WTC11 (cell line): ENCODE measurements around the gene EIF4B. TPM values are rescaled to one million over a fixed set of nuclear protein-coding genes. Genes with fewer than 3 reads are reported as not detected.
A peak's percentile ranks its signal among the peaks of the same experiment; 100 is the strongest.

Experiments
- ATAC-seq: fragments of 200-7000 bp; cut with Tn5 transposase; 2 replicates; pipeline ENCODE4 v1.10.0; 2021; ENCODE audit warnings: mild to moderate bottlenecking, moderate library complexity
- CTCF ChIA-PET: fragments of 300-600 bp; sonication (Branson Sonifier 250); formaldehyde crosslinking; loops from one replicate; lab custom pipeline; 2021; ENCODE audit warnings: antibody characterized with exemption; lab: Charles Lee
- POLR2A ChIA-PET: fragments of 350-600 bp; sonication (Branson Sonifier 250); formaldehyde crosslinking; loops from one replicate; lab custom pipeline; 2021; ENCODE audit warnings: antibody characterized with exemption; lab: Charles Lee
- DNase-seq: peaks from one replicate; pipeline ENCODE4 v3.0.0; 2021; ENCODE audit warnings: low spot score
- H3K27ac Mint-ChIP-seq: 2 replicates; pipeline ENCODE4 v1.8.0; 2021; ENCODE audit warnings: mixed read lengths
- H3K27me3 Mint-ChIP-seq: 2 replicates; pipeline ENCODE4 v1.8.0; 2021; ENCODE audit warnings: low read depth, mild to moderate bottlenecking, moderate library complexity, mixed read lengths
- H3K36me3 Mint-ChIP-seq: 2 replicates; pipeline ENCODE4 v1.8.0; 2021; ENCODE audit warnings: mixed read lengths
- H3K4me1 Mint-ChIP-seq: 2 replicates; pipeline ENCODE4 v1.8.0; 2022; ENCODE audit warnings: mixed read lengths
- H3K4me3 Mint-ChIP-seq: 2 replicates; pipeline ENCODE4 v1.8.0; 2021; ENCODE audit warnings: mild to moderate bottlenecking, moderate library complexity, mixed read lengths
- H3K9me3 Mint-ChIP-seq: 2 replicates; pipeline ENCODE4 v1.8.0; 2021; ENCODE audit warnings: mixed read lengths
- ATF1 ChIP-seq: sonication (generic); formaldehyde crosslinking; IDR thresholded peaks from 2 replicates; pipeline ENCODE4 v1.8.1; 2023; ENCODE audit warnings: mild to moderate bottlenecking, moderate library complexity, missing genetic modification reagents
- CREB1 ChIP-seq: sonication (generic); formaldehyde crosslinking; IDR thresholded peaks from 2 replicates; pipeline ENCODE4 v1.8.0; 2023; ENCODE audit warnings: mild to moderate bottlenecking, missing genetic modification reagents
- ESRRA ChIP-seq: sonication (generic); formaldehyde crosslinking; IDR thresholded peaks from 2 replicates; pipeline ENCODE4 v1.8.1; 2022; ENCODE audit warnings: mild to moderate bottlenecking, missing genetic modification reagents, borderline replicate concordance
- ETV6 ChIP-seq: sonication (generic); formaldehyde crosslinking; IDR thresholded peaks from 2 replicates; pipeline ENCODE4 v1.8.1; 2022; ENCODE audit warnings: mild to moderate bottlenecking, missing genetic modification reagents
- FOXJ3 ChIP-seq: sonication (generic); formaldehyde crosslinking; IDR thresholded peaks from 2 replicates; pipeline ENCODE4 v1.9.0; 2021; ENCODE audit warnings: missing genetic modification reagents, mild to moderate bottlenecking, borderline replicate concordance
- FOXK1 ChIP-seq: sonication (generic); formaldehyde crosslinking; IDR thresholded peaks from 2 replicates; pipeline ENCODE4 v1.8.0; 2022; ENCODE audit warnings: mild to moderate bottlenecking, moderate library complexity, missing genetic modification reagents
- KAT7 ChIP-seq: sonication (generic); formaldehyde crosslinking; IDR thresholded peaks from 2 replicates; pipeline ENCODE4 v1.8.1; 2023; ENCODE audit warnings: missing genetic modification reagents, mild to moderate bottlenecking, borderline replicate concordance
- MYBL2 ChIP-seq: sonication (generic); formaldehyde crosslinking; IDR thresholded peaks from 2 replicates; pipeline ENCODE4 v1.8.1; 2023; ENCODE audit warnings: mild to moderate bottlenecking, moderate library complexity, missing genetic modification reagents
- RELA ChIP-seq: sonication (generic); formaldehyde crosslinking; IDR thresholded peaks from 2 replicates; pipeline ENCODE4 v1.8.1; 2022; ENCODE audit warnings: missing genetic modification reagents, mild to moderate bottlenecking, borderline replicate concordance
- ZNF138 ChIP-seq: sonication (generic); formaldehyde crosslinking; conservative IDR thresholded peaks from 2 replicates; pipeline ENCODE4 v1.8.1; 2022; ENCODE audit warnings: mild to moderate bottlenecking, moderate library complexity, missing genetic modification reagents
- ZNF396 ChIP-seq: fragments of 250-450 bp; sonication (Bioruptor Pico); IDR thresholded peaks from 2 replicates; pipeline ENCODE4 v1.8.0; 2021; ENCODE audit warnings: mild to moderate bottlenecking, moderate library complexity, borderline replicate concordance
- total RNA-seq: library from RNA; stranded (reverse); gene quantifications from 3 replicates; pipeline ENCODE4 v1.2.3, GENCODE V29; 2021
- TF ChIP-seq, protein P1 (sequence below): fragments of 250-450 bp; sonication (Bioruptor Pico); IDR thresholded peaks from 2 replicates; pipeline ENCODE4 v2.1.2; 2022; ENCODE audit warnings: mild to moderate bottlenecking, moderate library complexity
- TF ChIP-seq, protein P2 (sequence below): sonication (generic); formaldehyde crosslinking; IDR thresholded peaks from 2 replicates; pipeline ENCODE4 v1.8.1; 2023; ENCODE audit warnings: mild to moderate bottlenecking, missing genetic modification reagents, moderate library complexity
- TF ChIP-seq, protein P3 (sequence below): sonication (generic); formaldehyde crosslinking; IDR thresholded peaks from 2 replicates; pipeline ENCODE4 v1.8.0; 2022; ENCODE audit warnings: mild to moderate bottlenecking, missing genetic modification reagents
- TF ChIP-seq, protein P4 (sequence below): sonication (generic); formaldehyde crosslinking; IDR thresholded peaks from 2 replicates; pipeline ENCODE4 v1.8.1; 2022; ENCODE audit warnings: low read depth, missing genetic modification reagents, borderline replicate concordance
- TF ChIP-seq, protein P5 (sequence below): sonication (generic); formaldehyde crosslinking; IDR thresholded peaks from 2 replicates; pipeline ENCODE4 v1.8.1; 2022; ENCODE audit warnings: missing genetic modification reagents, borderline replicate concordance
- TF ChIP-seq, protein P6 (sequence below): fragments of 200-600 bp; IDR thresholded peaks from 2 replicates; pipeline ENCODE4 v1.8.0; 2022; ENCODE audit warnings: antibody characterized with exemption
- TF ChIP-seq, protein P7 (sequence below): sonication (generic); formaldehyde crosslinking; IDR thresholded peaks from 2 replicates; pipeline ENCODE4 v1.8.0; 2022; ENCODE audit warnings: mild to moderate bottlenecking, missing genetic modification reagents
- TF ChIP-seq, protein P8 (sequence below): fragments of 250-450 bp; sonication (Bioruptor Pico); IDR thresholded peaks from 2 replicates; pipeline ENCODE4 v1.8.0; 2021; ENCODE audit warnings: mild to moderate bottlenecking
- TF ChIP-seq, protein P9 (sequence below): sonication (generic); formaldehyde crosslinking; IDR thresholded peaks from 2 replicates; pipeline ENCODE4 v1.8.1; 2023; ENCODE audit warnings: mild to moderate bottlenecking, moderate library complexity, missing genetic modification reagents

The EIF4B gene
- total RNA-seq, 1 experiment from 2014 or later: 730 TPM

DNA sequence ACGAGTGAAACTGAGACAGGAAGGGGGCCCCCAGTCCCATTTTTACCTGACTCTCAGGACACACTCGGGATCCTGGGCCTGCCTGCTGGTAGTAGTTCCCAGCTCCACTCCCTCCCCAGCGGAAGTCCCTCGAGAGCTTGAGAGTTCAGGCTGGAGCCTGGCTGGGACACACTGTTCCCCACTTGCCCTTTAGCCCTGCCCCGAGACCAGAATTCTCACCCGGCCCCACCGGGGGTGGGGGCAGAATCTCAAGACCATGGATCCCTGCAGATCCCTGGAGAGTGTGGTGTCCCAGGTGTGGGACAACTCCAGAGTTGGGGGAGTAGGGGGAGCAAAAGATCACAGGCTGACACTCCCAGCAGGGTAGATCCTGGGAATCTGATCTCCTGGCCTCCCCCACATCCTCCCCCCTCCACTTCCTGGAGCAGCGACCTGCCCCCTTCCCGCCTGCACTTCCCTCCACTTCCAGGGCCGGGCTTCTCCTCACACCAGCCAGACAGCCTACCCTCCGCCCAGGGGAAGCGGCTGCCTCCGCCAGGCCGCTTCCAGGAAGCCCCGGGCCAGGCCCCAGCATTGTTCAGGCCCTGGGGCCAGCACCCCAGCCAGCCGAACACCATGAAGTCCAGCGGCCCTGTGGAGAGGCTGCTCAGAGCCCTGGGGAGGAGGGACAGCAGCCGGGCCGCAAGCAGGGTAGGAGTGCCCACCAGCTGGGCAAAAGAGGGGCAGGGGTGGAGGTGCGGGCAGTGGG is 43.5 kb downstream of the EIF4B start, which contains the start of gene TNS2 (continued):
- TF ChIP-seq, protein P1, sequence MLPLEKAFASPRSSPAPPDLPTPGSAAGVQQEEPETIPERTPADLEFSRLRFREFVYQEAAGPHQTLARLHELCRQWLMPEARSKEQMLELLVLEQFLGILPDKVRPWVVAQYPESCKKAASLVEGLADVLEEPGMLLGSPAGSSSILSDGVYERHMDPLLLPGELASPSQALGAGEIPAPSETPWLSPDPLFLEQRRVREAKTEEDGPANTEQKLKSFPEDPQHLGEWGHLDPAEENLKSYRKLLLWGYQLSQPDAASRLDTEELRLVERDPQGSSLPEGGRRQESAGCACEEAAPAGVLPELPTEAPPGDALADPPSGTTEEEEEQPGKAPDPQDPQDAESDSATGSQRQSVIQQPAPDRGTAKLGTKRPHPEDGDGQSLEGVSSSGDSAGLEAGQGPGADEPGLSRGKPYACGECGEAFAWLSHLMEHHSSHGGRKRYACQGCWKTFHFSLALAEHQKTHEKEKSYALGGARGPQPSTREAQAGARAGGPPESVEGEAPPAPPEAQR: no peak
- TF ChIP-seq, protein P2, sequence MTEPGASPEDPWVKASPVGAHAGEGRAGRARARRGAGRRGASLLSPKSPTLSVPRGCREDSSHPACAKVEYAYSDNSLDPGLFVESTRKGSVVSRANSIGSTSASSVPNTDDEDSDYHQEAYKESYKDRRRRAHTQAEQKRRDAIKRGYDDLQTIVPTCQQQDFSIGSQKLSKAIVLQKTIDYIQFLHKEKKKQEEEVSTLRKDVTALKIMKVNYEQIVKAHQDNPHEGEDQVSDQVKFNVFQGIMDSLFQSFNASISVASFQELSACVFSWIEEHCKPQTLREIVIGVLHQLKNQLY (CRISPR knock-in tag): no peak
- TF ChIP-seq CREB1 (CRISPR knock-in tag) (0 out of 2 replicates have a peak, but pooled peaks have one; percentile 36), ZNF396 (no peak), ATF1 (CRISPR knock-in tag) (no peak), ETV6 (CRISPR knock-in tag) (peak; percentile 99), MYBL2 (CRISPR knock-in tag) (no peak), ZNF138 (CRISPR knock-in tag) (no peak)
- TF ChIP-seq, protein P3, sequence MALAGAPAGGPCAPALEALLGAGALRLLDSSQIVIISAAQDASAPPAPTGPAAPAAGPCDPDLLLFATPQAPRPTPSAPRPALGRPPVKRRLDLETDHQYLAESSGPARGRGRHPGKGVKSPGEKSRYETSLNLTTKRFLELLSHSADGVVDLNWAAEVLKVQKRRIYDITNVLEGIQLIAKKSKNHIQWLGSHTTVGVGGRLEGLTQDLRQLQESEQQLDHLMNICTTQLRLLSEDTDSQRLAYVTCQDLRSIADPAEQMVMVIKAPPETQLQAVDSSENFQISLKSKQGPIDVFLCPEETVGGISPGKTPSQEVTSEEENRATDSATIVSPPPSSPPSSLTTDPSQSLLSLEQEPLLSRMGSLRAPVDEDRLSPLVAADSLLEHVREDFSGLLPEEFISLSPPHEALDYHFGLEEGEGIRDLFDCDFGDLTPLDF: no peak
- TF ChIP-seq, protein P4, sequence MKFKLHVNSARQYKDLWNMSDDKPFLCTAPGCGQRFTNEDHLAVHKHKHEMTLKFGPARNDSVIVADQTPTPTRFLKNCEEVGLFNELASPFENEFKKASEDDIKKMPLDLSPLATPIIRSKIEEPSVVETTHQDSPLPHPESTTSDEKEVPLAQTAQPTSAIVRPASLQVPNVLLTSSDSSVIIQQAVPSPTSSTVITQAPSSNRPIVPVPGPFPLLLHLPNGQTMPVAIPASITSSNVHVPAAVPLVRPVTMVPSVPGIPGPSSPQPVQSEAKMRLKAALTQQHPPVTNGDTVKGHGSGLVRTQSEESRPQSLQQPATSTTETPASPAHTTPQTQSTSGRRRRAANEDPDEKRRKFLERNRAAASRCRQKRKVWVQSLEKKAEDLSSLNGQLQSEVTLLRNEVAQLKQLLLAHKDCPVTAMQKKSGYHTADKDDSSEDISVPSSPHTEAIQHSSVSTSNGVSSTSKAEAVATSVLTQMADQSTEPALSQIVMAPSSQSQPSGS (CRISPR knock-in tag): no peak
- TF ChIP-seq, protein P5, sequence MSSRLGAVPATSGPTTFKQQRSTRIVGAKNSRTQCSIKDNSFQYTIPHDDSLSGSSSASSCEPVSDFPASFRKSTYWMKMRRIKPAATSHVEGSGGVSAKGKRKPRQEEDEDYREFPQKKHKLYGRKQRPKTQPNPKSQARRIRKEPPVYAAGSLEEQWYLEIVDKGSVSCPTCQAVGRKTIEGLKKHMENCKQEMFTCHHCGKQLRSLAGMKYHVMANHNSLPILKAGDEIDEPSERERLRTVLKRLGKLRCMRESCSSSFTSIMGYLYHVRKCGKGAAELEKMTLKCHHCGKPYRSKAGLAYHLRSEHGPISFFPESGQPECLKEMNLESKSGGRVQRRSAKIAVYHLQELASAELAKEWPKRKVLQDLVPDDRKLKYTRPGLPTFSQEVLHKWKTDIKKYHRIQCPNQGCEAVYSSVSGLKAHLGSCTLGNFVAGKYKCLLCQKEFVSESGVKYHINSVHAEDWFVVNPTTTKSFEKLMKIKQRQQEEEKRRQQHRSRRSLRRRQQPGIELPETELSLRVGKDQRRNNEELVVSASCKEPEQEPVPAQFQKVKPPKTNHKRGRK (CRISPR knock-in tag): no peak

DNA sequence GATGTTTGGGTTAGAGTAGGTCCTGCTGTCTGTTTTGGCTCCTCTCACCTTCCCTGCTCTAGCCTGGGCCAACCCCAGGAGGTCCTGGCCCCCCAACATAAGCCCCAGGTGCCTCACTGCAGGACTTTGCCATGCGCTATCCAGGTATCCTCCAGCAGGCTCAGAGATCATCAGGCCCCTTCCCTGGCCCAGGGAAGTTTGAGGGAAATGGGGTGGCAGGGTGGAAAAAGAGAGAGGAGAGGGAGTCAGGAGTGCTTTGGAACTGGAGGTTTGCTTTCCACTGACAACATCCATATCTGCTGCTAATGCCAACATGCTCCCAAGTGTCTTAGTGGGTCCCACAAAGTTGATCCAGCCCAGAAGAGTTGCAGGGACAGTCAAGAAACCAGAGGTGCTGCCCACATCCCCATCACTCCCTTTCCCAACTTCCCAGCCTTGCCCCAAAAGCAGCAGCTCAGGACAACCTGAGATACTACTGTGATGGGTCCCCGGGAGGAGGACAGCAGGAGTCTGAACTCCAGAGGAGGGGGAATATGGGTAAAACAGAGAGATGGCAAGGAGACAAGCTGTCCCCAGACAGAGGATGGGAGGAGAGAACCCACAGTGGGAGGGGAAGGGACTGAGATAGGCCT is 44.3 kb downstream of the EIF4B start:
- Mint-ChIP-seq H3K4me3 (peak overlapping the region; percentile 62), H3K36me3 (peaks cover 7% of the 10 kb centered on the region), H3K27me3 (peaks cover 17% of the 10 kb centered on the region), H3K9me3 (no peaks in the 10 kb centered on the region), H3K4me1 (peaks cover 55% of the 10 kb centered on the region), H3K27ac (no peak overlapping the region)
- ATAC-seq (no peak), DNase-seq (no peak)
- ChIA-PET CTCF (interaction anchor here (0.7 to 8.7 kb wide), 8 partner anchors 10 to 180 kb away, joined by 3 to 97 read pairs (median 4); no protein-coding TSS in a partner anchor), POLR2A (no interaction called here)
- TF ChIP-seq FOXK1 (CRISPR knock-in tag): no peak
- TF ChIP-seq, protein P6, sequence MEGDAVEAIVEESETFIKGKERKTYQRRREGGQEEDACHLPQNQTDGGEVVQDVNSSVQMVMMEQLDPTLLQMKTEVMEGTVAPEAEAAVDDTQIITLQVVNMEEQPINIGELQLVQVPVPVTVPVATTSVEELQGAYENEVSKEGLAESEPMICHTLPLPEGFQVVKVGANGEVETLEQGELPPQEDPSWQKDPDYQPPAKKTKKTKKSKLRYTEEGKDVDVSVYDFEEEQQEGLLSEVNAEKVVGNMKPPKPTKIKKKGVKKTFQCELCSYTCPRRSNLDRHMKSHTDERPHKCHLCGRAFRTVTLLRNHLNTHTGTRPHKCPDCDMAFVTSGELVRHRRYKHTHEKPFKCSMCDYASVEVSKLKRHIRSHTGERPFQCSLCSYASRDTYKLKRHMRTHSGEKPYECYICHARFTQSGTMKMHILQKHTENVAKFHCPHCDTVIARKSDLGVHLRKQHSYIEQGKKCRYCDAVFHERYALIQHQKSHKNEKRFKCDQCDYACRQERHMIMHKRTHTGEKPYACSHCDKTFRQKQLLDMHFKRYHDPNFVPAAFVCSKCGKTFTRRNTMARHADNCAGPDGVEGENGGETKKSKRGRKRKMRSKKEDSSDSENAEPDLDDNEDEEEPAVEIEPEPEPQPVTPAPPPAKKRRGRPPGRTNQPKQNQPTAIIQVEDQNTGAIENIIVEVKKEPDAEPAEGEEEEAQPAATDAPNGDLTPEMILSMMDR: no peak
- TF ChIP-seq, protein P7, sequence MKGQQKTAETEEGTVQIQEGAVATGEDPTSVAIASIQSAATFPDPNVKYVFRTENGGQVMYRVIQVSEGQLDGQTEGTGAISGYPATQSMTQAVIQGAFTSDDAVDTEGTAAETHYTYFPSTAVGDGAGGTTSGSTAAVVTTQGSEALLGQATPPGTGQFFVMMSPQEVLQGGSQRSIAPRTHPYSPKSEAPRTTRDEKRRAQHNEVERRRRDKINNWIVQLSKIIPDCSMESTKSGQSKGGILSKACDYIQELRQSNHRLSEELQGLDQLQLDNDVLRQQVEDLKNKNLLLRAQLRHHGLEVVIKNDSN (CRISPR knock-in tag): no peak
- no peak for TF ChIP-seq KAT7 (CRISPR knock-in tag)
- TF ChIP-seq FOXJ3: no peak
- TF ChIP-seq, protein P8, sequence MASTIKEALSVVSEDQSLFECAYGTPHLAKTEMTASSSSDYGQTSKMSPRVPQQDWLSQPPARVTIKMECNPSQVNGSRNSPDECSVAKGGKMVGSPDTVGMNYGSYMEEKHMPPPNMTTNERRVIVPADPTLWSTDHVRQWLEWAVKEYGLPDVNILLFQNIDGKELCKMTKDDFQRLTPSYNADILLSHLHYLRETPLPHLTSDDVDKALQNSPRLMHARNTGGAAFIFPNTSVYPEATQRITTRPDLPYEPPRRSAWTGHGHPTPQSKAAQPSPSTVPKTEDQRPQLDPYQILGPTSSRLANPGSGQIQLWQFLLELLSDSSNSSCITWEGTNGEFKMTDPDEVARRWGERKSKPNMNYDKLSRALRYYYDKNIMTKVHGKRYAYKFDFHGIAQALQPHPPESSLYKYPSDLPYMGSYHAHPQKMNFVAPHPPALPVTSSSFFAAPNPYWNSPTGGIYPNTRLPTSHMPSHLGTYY (CRISPR knock-in tag): no peak
- TF ChIP-seq, protein P9, sequence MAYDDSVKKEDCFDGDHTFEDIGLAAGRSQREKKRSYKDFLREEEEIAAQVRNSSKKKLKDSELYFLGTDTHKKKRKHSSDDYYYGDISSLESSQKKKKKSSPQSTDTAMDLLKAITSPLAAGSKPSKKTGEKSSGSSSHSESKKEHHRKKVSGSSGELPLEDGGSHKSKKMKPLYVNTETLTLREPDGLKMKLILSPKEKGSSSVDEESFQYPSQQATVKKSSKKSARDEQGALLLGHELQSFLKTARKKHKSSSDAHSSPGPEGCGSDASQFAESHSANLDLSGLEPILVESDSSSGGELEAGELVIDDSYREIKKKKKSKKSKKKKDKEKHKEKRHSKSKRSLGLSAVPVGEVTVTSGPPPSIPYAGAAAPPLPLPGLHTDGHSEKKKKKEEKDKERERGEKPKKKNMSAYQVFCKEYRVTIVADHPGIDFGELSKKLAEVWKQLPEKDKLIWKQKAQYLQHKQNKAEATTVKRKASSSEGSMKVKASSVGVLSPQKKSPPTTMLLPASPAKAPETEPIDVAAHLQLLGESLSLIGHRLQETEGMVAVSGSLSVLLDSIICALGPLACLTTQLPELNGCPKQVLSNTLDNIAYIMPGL (CRISPR knock-in tag): no peak
- no peak for TF ChIP-seq ESRRA (CRISPR knock-in tag)
- TF ChIP-seq RELA (CRISPR knock-in tag): no peak
